Memory B cell (primary cell): ENCODE measurements around the gene PRR5.
A peak's percentile ranks its signal among the peaks of the same experiment; 100 is the strongest.
"Not testable (repeated sequence)": the region's sequence is repeated elsewhere in the genome, so short reads cannot be mapped to it uniquely, and the experiment has no call there.

Experiments
- ATAC-seq: fragments of 150-1000 bp; cut with Tn5 transposase; 2 replicates; pipeline ENCODE4 v1.10.0; 2021; ENCODE audit warnings: low read depth, mild to moderate bottlenecking, moderate library complexity
- DNase-seq, 2 donors: peaks; one replicate each; pipeline ENCODE4 v3.0.0; 2022; ENCODE audit warnings: low spot score in 2 of 2
- H3K27ac Mint-ChIP-seq: one replicate; pipeline ENCODE4 v1.8.0; 2022; ENCODE audit warnings: mild to moderate bottlenecking, moderate library complexity, mixed read lengths
- H3K27me3 Mint-ChIP-seq: one replicate; pipeline ENCODE4 v1.8.0; 2022; ENCODE audit warnings: mixed read lengths
- H3K36me3 Mint-ChIP-seq: one replicate; pipeline ENCODE4 v1.8.0; 2022; ENCODE audit warnings: mild to moderate bottlenecking, mixed read lengths
- H3K4me1 Mint-ChIP-seq: one replicate; pipeline ENCODE4 v1.8.0; 2022; ENCODE audit warnings: mixed read lengths
- H3K4me3 Mint-ChIP-seq: one replicate; pipeline ENCODE4 v1.8.0; 2022; ENCODE audit warnings: mild to moderate bottlenecking, moderate library complexity, mixed read lengths
- H3K9me3 Mint-ChIP-seq: one replicate; pipeline ENCODE4 v1.8.0; 2022; ENCODE audit warnings: mixed read lengths

PRR5 gene

DNA sequence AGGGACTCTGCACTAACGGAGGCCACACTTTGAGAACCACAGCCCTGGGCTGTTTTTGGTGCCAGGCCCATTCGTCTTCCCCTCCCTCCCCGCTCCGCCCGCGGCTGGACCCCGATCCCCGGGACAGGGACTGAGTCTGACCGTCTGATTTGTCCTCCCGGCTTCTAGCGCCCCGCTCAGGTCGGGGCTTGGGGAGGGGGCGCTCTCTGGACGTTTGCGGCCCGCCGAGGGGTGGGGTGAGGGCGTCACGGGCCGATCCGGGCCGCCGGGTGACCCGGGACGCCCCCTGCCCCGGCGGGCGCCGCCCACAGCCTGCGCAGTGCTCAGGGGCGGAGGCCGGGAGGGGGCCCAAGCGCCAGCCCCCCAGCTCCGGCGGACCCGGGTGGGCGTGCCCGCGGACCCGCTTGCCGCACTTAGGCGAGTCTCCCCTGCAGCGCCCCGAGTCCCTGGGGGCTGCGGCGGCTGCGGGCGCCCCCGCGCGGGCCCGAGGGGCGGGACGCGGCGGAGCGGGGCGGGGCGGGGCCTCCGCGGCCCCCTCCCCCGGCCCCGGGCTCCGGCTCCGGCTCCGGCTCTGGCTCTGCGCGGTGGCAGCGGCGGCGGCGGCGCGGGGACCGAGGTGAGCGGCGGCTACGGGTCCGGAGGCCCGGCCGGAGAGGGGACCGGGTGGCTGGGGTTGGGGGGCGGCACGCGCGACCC is 33.7 kb upstream of the PRR5 start:
- Mint-ChIP-seq H3K27me3 (peaks cover 10% of the 10 kb centered on the region), H3K36me3 (no peaks in the 10 kb centered on the region), H3K4me1 (peaks cover 14% of the 10 kb centered on the region), H3K9me3 (no peaks in the 10 kb centered on the region), H3K4me3 (peak overlapping the region; percentile 76), H3K27ac (no peak overlapping the region)
- peak; percentile 69 for ATAC-seq
- no peak for DNase-seq

DNA sequence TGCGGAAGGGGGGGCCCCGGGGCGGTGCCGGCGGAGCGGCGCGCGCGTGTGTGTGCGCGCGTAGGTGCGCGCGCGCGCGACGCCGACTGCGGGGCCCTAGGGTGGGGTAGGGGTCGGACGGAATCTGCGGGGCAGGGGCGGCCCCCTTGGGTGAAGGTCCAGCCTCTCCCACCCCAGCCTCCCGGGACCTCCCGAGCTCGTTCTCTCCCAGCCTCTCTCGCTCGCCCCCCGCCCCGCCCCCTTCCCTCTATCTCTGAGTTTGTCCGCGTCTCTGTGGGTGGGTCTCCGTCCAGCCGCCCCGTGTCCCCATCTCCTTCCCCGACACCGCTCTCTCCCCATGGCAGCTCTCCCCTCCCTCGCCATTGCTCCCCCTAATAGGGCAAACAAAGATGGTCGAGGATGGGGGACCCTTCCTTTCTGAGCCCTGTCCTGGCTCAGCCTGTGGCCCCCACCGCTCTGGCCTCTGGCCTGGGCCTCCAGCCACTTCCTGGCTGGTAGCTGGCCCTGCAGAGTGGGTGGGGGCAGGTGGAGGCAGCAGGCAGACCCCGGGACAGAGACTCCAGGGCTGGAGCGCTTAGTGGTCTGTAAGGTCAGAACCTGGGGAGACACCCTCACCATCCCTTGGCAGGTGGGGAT is 33.0 kb upstream of the PRR5 start:
- Mint-ChIP-seq H3K4me1 (peaks cover 13% of the 10 kb centered on the region), H3K36me3 (no peaks in the 10 kb centered on the region), H3K4me3 (peak overlapping the region; percentile 82), H3K9me3 (no peaks in the 10 kb centered on the region), H3K27ac (no peak overlapping the region), H3K27me3 (peaks cover 10% of the 10 kb centered on the region)
- ATAC-seq (peak; percentile 16), DNase-seq (no peak)

DNA sequence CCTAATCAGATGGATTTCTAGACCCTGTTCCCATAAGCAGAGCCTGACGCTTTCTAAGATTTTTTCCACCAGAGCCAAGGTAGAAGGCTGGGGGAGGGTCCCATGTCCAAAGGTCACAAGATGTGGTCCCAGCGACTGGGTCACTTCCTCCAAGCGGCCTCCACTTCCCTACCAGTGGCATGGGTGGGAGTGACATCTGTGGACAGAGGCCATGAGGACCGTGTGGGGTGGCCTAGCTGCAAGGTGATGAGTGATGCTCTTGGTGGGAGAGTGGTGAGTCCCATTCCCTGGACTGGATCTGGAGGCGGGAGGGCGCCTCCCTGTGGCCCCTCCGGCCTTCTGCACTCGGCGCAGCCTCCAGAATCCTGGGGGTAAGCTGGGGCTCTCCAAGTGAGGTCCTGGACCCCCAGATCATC is 32.4 kb upstream of the PRR5 start:
- no peak overlapping the region for H3K27ac Mint-ChIP-seq
- peak overlapping the region; percentile 82 for H3K4me3 Mint-ChIP-seq
- no peak for ATAC-seq
- H3K9me3 Mint-ChIP-seq, result no peaks in the 10 kb centered on the region
- H3K36me3 Mint-ChIP-seq, result no peaks in the 10 kb centered on the region
- no peak for DNase-seq
- H3K4me1 Mint-ChIP-seq, result peaks cover 12% of the 10 kb centered on the region
- peaks cover 10% of the 10 kb centered on the region for H3K27me3 Mint-ChIP-seq

DNA sequence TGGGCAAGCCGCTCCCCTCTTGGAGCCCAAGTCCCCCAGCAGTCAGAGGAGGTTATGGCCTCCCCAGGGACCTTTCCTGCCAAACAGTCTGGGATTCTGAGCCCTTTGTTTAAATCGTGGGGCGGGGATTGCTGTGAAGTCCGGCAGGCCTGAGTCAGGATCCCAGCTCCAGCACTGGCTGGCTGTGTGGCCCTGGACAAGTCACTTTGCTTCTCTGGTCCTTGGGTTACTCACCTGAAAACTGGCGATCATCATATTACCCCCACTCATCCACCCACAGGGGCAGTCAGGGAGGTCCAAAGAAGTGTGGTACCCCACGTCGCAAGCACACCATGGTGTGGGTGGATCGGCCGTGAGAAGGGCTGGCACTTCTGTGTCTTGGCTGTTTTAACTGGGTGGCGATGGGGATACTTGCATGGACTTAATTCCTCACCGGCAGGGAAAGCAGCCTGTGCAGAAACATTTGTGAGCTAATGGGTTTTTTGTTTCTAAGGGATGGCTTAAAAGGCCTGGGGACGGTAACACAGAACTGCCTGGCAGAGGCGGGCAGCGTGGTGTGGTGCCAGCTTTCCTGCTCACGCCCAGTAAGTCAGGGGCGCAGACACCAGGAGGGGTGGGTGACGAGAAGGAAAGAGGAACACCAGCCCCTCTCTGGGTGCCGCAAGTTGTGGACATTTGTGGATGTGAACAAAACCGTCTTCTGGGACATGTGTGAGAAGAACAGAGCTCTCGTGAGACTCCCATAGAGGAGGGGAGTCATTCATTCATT is 31.6 kb upstream of the PRR5 start:
- Mint-ChIP-seq H3K4me3 (no peak overlapping the region), H3K27ac (peak overlapping the region; percentile 20)
- no peak for DNase-seq

DNA sequence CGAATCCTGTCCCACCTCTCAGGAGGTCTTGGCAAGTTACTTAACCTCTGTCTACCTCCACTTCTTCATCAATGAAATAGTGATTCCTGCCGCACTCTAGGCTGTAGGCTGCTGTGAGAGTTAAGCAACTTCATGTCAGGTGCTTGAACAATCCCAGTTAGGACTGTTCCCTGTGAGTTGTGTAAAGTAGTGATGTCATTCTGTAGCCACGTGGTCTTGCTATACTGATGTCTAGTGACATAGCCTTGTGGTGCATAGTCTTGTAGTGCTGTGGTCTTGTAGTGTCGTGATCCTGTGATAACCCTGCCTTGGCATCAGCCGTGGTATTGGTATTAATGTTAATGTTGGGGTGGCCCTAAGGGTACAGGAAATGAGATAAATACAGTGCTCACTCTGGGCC is 30.3 kb upstream of the PRR5 start:
- Mint-ChIP-seq H3K4me3 (no peak overlapping the region), H3K27me3 (peaks cover 17% of the 10 kb centered on the region), H3K4me1 (peaks cover 8% of the 10 kb centered on the region), H3K36me3 (no peaks in the 10 kb centered on the region), H3K27ac (no peak overlapping the region), H3K9me3 (no peaks in the 10 kb centered on the region)
- DNase-seq (no peak), ATAC-seq (no peak)

More for the DNA sequence above, 31.6 kb upstream of the PRR5 start:
- peaks cover 13% of the 10 kb centered on the region for H3K27me3 Mint-ChIP-seq
- ATAC-seq, result no peak
- H3K9me3 Mint-ChIP-seq, result no peaks in the 10 kb centered on the region
- H3K36me3 Mint-ChIP-seq, result no peaks in the 10 kb centered on the region
- H3K4me1 Mint-ChIP-seq, result peaks cover 8% of the 10 kb centered on the region

DNA sequence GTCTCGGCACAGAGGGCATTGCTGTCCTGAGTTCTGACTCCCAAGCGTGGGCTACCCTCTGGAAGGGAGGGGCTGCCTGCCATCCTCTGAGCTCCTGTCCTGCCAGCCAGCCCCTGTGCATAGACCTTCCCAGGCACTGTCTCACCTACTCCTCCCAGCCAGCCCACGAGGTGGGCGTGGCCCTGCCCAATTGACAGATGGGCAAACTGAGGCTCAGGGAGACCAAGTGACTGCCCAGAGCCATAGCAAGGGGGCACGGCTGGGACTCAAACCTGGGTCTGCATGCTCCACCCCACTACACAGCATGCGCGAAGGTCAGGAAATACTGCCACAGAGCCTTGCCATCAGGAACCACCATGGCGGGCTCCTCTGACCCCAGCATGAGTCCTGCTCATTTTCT is 29.4 kb upstream of the PRR5 start:
- H3K36me3 Mint-ChIP-seq, result no peaks in the 10 kb centered on the region
- H3K27ac Mint-ChIP-seq, result no peak overlapping the region
- ATAC-seq (no peak), DNase-seq (no peak)
- H3K4me1 Mint-ChIP-seq, result peaks cover 7% of the 10 kb centered on the region
- H3K9me3 Mint-ChIP-seq, result no peaks in the 10 kb centered on the region
- H3K4me3 Mint-ChIP-seq, result no peak overlapping the region
- peaks cover 17% of the 10 kb centered on the region for H3K27me3 Mint-ChIP-seq

DNA sequence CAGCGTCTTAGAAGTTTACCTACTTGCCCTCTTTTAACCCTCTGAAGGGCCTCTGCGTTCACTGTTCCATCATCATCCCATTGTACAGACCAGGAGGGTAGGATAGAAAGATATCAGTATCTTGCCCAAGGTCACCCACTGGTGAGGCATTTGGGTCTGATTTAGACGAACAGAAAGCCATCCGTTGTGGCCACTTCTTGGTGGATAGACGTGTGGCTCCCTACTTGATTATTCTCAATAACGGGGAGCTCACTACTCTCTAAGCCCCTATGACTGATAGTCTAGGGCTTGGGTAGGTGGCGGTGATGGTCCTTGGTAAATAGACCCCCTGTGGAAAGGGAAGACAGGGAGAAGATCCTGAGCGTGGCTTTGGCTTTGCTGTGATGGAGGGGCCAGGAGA is 28.6 kb upstream of the PRR5 start:
- no peak for DNase-seq
- no peaks in the 10 kb centered on the region for H3K36me3 Mint-ChIP-seq
- no peak overlapping the region for H3K4me3 Mint-ChIP-seq
- H3K27me3 Mint-ChIP-seq, result peaks cover 17% of the 10 kb centered on the region
- no peaks in the 10 kb centered on the region for H3K9me3 Mint-ChIP-seq
- ATAC-seq, result no peak
- peaks cover 6% of the 10 kb centered on the region for H3K4me1 Mint-ChIP-seq
- no peak overlapping the region for H3K27ac Mint-ChIP-seq

DNA sequence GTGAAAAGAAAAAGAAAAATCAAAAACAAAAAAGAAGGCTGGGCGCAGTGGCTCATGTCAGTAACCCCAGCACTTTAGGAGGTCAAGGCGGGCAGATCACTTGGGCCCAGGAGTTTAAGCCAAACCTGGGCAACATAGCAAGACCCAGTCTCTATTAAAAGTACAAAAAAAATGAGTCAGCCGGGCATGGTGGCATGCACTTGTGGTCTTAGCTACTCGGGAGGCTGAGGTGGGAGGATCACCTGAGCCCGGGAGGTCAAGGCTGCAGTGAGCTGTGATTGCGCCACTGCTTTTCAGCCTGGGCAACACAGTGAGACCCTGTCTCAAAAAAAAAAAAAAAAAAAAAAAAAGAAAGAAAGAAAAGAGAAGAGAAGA is 26.0 kb upstream of the PRR5 start:
- Mint-ChIP-seq H3K27ac (peak overlapping the region; percentile 29), H3K27me3 (peaks cover 15% of the 10 kb centered on the region)
- not testable (repeated sequence) for H3K4me3 Mint-ChIP-seq, ATAC-seq, H3K36me3 Mint-ChIP-seq, H3K9me3 Mint-ChIP-seq, DNase-seq, H3K4me1 Mint-ChIP-seq

DNA sequence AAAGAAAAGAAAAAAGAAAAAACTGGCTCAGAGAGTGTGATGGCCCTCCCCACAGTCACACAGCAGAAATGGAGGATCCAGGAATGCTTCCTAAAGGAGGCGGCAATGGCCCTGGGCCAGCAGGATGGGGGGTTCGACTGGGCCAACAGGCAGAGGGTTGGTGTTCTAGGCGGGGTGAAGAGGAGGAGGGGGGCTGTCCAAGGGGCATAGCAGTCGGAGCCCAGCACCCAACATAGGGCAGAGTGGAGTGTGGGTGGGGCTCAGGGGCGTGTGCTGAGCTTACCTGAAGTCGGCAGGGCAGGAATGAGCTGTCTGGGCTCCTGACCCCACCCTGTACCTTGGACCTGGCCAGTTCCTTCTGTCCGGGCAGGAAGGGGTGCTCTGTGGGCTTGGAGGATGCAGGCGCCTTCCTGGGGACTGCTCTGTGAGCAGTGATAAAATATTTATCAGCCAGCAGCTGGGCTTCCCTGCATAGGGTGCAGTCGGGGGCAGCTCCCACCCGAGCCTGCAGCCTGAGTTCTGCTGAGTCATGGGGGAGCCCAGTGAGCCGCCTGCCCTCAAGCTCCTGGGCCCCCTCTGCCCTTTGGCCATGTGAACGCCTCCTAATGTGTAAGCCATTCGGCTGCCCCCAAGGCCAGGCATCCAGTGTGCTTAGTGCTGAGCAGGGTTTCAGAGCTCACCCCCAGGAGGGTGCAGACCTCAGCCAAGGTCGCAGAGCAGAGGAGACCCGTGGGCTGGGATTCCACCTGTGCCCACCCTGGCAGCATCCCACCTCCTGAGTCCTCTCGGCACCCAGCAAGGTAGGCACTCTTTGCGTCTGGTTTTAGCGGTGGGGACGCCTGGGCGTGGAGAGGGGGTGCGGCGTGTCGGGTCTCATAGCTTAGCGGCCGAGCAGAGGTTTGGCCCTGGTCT is 25.3 kb upstream of the PRR5 start:
- no peaks in the 10 kb centered on the region for H3K9me3 Mint-ChIP-seq
- H3K4me3 Mint-ChIP-seq, result peak overlapping the region; percentile 27
- H3K4me1 Mint-ChIP-seq, result peaks cover 5% of the 10 kb centered on the region
- no peak for ATAC-seq
- no peaks in the 10 kb centered on the region for H3K36me3 Mint-ChIP-seq
- peaks cover 15% of the 10 kb centered on the region for H3K27me3 Mint-ChIP-seq
- DNase-seq, result no peak
- H3K27ac Mint-ChIP-seq, result no peak overlapping the region

DNA sequence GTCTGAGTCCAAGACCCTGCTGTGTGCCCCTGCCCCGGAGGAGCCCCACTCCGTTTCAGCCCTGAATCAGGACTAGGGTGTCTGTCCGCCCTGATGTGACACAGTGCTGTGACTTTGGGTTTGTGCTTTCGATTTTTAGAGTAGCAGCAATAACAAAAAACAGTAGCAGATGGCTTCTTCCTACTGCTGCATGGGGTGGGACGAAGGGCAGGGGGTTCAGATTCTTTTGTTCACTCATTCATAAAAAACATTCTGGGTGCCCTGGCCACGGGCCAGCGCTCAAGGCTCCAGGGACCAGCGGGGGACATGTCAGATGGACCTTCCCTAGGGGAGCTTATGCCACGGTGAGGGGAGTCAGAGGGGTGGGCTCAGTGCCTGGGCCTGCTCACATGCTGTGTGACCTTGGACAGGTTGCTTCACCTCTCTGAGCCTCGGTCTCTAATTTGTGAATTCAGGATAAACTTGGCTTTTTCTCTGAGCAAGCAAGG is 24.6 kb upstream of the PRR5 start:
- peak overlapping the region; percentile 27 for H3K4me3 Mint-ChIP-seq
- ATAC-seq (no peak), DNase-seq (no peak)
- peaks cover 6% of the 10 kb centered on the region for H3K4me1 Mint-ChIP-seq
- H3K27me3 Mint-ChIP-seq, result peaks cover 11% of the 10 kb centered on the region
- no peaks in the 10 kb centered on the region for H3K9me3 Mint-ChIP-seq
- H3K27ac Mint-ChIP-seq, result no peak overlapping the region
- H3K36me3 Mint-ChIP-seq, result no peaks in the 10 kb centered on the region

DNA sequence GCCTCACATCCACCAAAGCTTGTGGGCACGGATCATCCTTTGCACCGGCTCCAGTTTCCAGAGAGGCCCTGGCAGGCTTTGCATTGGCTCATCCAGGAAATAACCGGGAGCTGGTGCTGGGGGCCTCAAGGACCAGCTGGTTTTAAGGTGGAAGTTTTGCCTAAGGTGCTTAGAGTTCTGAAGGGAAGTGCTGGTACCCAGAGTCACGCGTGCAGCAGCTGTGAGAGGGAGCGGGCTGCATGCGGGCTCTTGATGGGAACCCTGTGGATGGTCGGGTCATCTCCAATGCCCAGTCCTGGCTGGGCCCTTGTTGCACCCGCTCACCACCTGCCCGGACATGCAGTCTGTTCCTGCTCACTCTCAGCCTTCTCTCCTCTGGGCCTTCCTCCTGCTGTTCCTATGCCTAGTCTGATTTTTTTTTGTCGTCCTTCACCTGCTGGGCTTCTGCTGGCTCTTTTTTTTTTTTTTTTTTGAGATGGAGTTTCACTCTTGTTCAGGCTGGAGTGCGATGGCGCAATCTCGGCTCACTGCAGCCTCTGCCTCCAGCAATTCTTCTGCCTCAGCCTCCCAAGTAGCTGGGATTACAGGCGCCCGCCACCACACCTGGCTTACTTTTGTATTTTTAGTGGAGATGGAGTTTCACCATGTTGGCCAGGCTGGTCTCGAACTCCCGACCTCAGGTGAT is 24.0 kb upstream of the PRR5 start:
- no peak overlapping the region for H3K4me3 Mint-ChIP-seq
- H3K36me3 Mint-ChIP-seq, result no peaks in the 10 kb centered on the region
- no peaks in the 10 kb centered on the region for H3K9me3 Mint-ChIP-seq
- peaks cover 6% of the 10 kb centered on the region for H3K4me1 Mint-ChIP-seq
- no peak for ATAC-seq
- DNase-seq, result no peak
- H3K27ac Mint-ChIP-seq, result no peak overlapping the region
- peaks cover 9% of the 10 kb centered on the region for H3K27me3 Mint-ChIP-seq

DNA sequence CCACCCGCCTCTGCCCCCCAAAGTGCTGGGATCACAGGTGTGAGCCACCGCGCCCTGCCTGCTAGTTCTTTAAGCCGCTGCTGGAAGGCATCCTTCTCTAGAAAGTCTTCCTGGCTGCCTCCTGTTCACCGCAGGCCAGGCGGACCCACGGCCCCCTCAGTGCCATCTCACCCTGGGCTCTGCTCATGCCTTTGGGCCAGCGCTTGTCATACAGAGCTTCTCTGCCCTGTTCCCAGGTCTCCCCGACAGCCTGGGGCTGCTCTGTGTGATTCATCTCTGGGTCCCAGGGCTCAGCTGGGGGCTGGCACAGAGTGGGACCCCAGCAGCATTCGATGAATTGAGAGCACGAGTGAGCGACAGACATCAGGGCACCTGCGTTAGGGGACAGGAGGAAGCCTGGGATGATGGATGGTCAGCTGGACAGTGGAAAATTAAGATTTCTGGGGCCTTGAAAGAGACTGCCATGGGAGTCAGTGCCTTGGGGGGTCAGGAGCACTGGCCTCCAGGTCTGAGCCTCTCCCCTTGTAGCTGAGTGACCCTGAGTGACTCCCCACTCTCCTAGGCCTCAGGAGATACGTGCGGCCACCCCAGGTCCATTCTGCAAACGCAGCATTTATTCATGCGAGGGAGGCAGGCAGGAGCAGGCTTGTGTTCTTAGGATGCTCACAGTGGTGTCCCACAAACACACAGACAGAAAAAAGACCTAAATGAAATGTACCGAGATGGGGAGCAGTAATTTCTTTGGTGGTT is 23.3 kb upstream of the PRR5 start:
- Mint-ChIP-seq H3K4me1 (peaks cover 6% of the 10 kb centered on the region), H3K36me3 (no peaks in the 10 kb centered on the region), H3K27ac (no peak overlapping the region), H3K9me3 (no peaks in the 10 kb centered on the region), H3K4me3 (no peak overlapping the region), H3K27me3 (peaks cover 9% of the 10 kb centered on the region)
- DNase-seq (no peak), ATAC-seq (no peak)

DNA sequence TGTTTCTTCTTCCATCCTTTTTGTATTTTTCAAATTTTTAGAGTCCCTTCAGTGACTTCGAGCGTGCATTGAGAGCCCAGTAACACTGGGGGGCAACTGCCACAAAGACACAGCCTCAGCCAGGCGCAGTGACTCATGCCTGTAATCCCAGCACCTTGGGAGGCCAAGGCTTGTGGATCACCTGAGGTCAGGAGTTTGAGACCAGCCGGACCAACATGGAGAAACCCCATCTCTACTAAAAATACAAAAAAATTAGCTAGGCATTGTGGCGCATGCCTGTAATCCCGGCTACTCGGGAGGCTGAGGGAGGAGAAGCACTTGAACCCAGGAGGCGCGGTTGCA is 22.7 kb upstream of the PRR5 start:
- not testable (repeated sequence) for DNase-seq, ATAC-seq, H3K9me3 Mint-ChIP-seq, H3K4me3 Mint-ChIP-seq, H3K36me3 Mint-ChIP-seq, H3K4me1 Mint-ChIP-seq, H3K27me3 Mint-ChIP-seq, H3K27ac Mint-ChIP-seq
